Putamen (tissue), 1 donor: ENCODE data around the gene DENND1A.

Experiments
- DNase-seq: peaks from one replicate; pipeline ENCODE4 v3.0.0-alpha.2; 2016; ENCODE audit warnings: low spot score

The DENND1A gene

GRCh38 chr9:123487944-123488548, 441.9 kb downstream of the DENND1A start:
- no peak for DNase-seq

- no peak for DNase-seq
Measured at GRCh38 chr9:123486431-123486830, 443.5 kb downstream of the DENND1A start.

- no peak for DNase-seq
Measured at GRCh38 chr9:123485216-123485615, 444.7 kb downstream of the DENND1A start.

- DNase-seq: no peak
Measured at GRCh38 chr9:123484130-123484529, 445.8 kb downstream of the DENND1A start.

GRCh38 chr9:123483191-123483803, 446.6 kb downstream of the DENND1A start:
- no peak for DNase-seq

GRCh38 chr9:123482295-123482968, 447.5 kb downstream of the DENND1A start:
- DNase-seq: no peak

GRCh38 chr9:123481209-123481865, 448.6 kb downstream of the DENND1A start:
- no peak for DNase-seq

- DNase-seq: no peak
Measured at GRCh38 chr9:123480791-123481190, 449.1 kb downstream of the DENND1A start.

- DNase-seq: no peak
Measured at GRCh38 chr9:123480096-123480495, 449.8 kb downstream of the DENND1A start.

- DNase-seq: no peak
Measured at GRCh38 chr9:123478967-123479602, 450.8 kb downstream of the DENND1A start.

GRCh38 chr9:123478160-123478559, 451.8 kb downstream of the DENND1A start:
- no peak for DNase-seq

- no peak for DNase-seq
Measured at GRCh38 chr9:123475407-123475806, 454.5 kb downstream of the DENND1A start.

GRCh38 chr9:123472862-123473614, 456.9 kb downstream of the DENND1A start:
- no peak for DNase-seq

GRCh38 chr9:123471843-123472570, 457.9 kb downstream of the DENND1A start:
- no peak for DNase-seq

GRCh38 chr9:123470991-123471770, 458.7 kb downstream of the DENND1A start:
- no peak for DNase-seq

GRCh38 chr9:123470121-123470782, 459.7 kb downstream of the DENND1A start:
- DNase-seq: no peak

GRCh38 chr9:123469282-123469681, 460.6 kb downstream of the DENND1A start:
- no peak for DNase-seq

- no peak for DNase-seq
Measured at GRCh38 chr9:123468541-123468940, 461.4 kb downstream of the DENND1A start.

GRCh38 chr9:123465304-123465703, 464.6 kb downstream of the DENND1A start:
- DNase-seq: no peak

- no peak for DNase-seq
Measured at GRCh38 chr9:123460091-123460490, 469.8 kb downstream of the DENND1A start.
